ENCODE data around the gene TCEAL3.
"Not testable (repeated sequence)": the region's sequence is repeated elsewhere in the genome, so short reads cannot be mapped to it uniquely, and the experiment has no call there.

TCEAL3 gene

GRCh38 chrX:103638479-103639346, 30.9 kb downstream of the TCEAL3 start:
- H3K9me3 Mint-ChIP-seq; ATAC-seq; H3K4me1 Mint-ChIP-seq; H3K36me3 Mint-ChIP-seq; H3K4me3 Mint-ChIP-seq; DNase-seq (ENCODE audit: low spot score in 2 of 2); H3K27ac Mint-ChIP-seq: not testable (repeated sequence)

GRCh38 chrX:103640401-103641155, 32.8 kb downstream of the TCEAL3 start:
- no peak overlapping the region for H3K4me3 Mint-ChIP-seq
- no peak for ATAC-seq
- DNase-seq (ENCODE audit: low spot score in 2 of 2): no peak

GRCh38 chrX:103644125-103644524, 36.4 kb downstream of the TCEAL3 start:
- Mint-ChIP-seq H3K4me1 (no peaks in the 10 kb centered on the region), H3K27ac (no peak overlapping the region), H3K9me3 (no peaks in the 10 kb centered on the region), H3K36me3 (no peaks in the 10 kb centered on the region), H3K4me3 (no peak overlapping the region)
- ATAC-seq (no peak), DNase-seq (ENCODE audit: low spot score in 2 of 2) (no peak)

More at GRCh38 chrX:103640401-103641155, 32.8 kb downstream of the TCEAL3 start:
- H3K27ac Mint-ChIP-seq: no peak overlapping the region
- no peaks in the 10 kb centered on the region for H3K9me3 Mint-ChIP-seq
- no peaks in the 10 kb centered on the region for H3K4me1 Mint-ChIP-seq
- no peaks in the 10 kb centered on the region for H3K36me3 Mint-ChIP-seq

GRCh38 chrX:103647630-103648029, 39.9 kb downstream of the TCEAL3 start:
- ATAC-seq (no peak), DNase-seq (ENCODE audit: low spot score in 2 of 2) (no peak)
- no peaks in the 10 kb centered on the region for H3K36me3 Mint-ChIP-seq
- no peaks in the 10 kb centered on the region for H3K4me1 Mint-ChIP-seq
- H3K4me3 Mint-ChIP-seq: no peak overlapping the region
- no peaks in the 10 kb centered on the region for H3K9me3 Mint-ChIP-seq
- H3K27ac Mint-ChIP-seq: no peak overlapping the region

GRCh38 chrX:103651151-103651773, 43.5 kb downstream of the TCEAL3 start:
- DNase-seq (ENCODE audit: low spot score in 2 of 2) (no peak), ATAC-seq (no peak)
- no peak overlapping the region for H3K27ac Mint-ChIP-seq
- H3K4me3 Mint-ChIP-seq: no peak overlapping the region
- H3K9me3 Mint-ChIP-seq: peaks cover 2% of the 10 kb centered on the region
- no peaks in the 10 kb centered on the region for H3K4me1 Mint-ChIP-seq
- no peaks in the 10 kb centered on the region for H3K36me3 Mint-ChIP-seq

- H3K36me3 Mint-ChIP-seq, ATAC-seq: not testable (repeated sequence)
Observed at GRCh38 chrX:103655230-103656000, 47.7 kb downstream of the TCEAL3 start.

GRCh38 chrX:103656617-103657016, 48.9 kb downstream of the TCEAL3 start:
- no peak overlapping the region for H3K27ac Mint-ChIP-seq
- no peaks in the 10 kb centered on the region for H3K4me1 Mint-ChIP-seq
- ATAC-seq (no peak), DNase-seq (ENCODE audit: low spot score in 2 of 2) (no peak)
- H3K36me3 Mint-ChIP-seq: no peaks in the 10 kb centered on the region
- peaks cover 4% of the 10 kb centered on the region for H3K9me3 Mint-ChIP-seq
- H3K4me3 Mint-ChIP-seq: no peak overlapping the region

More at GRCh38 chrX:103655230-103656000, 47.7 kb downstream of the TCEAL3 start:
- DNase-seq (ENCODE audit: low spot score in 2 of 2); H3K4me1 Mint-ChIP-seq; H3K9me3 Mint-ChIP-seq; H3K4me3 Mint-ChIP-seq; H3K27ac Mint-ChIP-seq: not testable (repeated sequence)

- DNase-seq (ENCODE audit: low spot score in 2 of 2); H3K36me3 Mint-ChIP-seq; H3K9me3 Mint-ChIP-seq; H3K27ac Mint-ChIP-seq; ATAC-seq; H3K4me1 Mint-ChIP-seq; H3K4me3 Mint-ChIP-seq: not testable (repeated sequence)
Observed at GRCh38 chrX:103657066-103657465, 49.3 kb downstream of the TCEAL3 start.

- Mint-ChIP-seq H3K27ac (no peak overlapping the region), H3K36me3 (no peaks in the 10 kb centered on the region), H3K9me3 (peaks cover 4% of the 10 kb centered on the region), H3K4me3 (no peak overlapping the region), H3K4me1 (no peaks in the 10 kb centered on the region)
- ATAC-seq (no peak), DNase-seq (ENCODE audit: low spot score in 2 of 2) (no peak)
Observed at GRCh38 chrX:103658681-103659433, 51.1 kb downstream of the TCEAL3 start.

- not testable (repeated sequence) for DNase-seq (ENCODE audit: low spot score in 2 of 2); H3K27ac Mint-ChIP-seq; H3K36me3 Mint-ChIP-seq; ATAC-seq; H3K9me3 Mint-ChIP-seq; H3K4me1 Mint-ChIP-seq; H3K4me3 Mint-ChIP-seq
Observed at GRCh38 chrX:103659460-103659859, 51.7 kb downstream of the TCEAL3 start.
